K562 (cell line): ENCODE results near the gene WIPF1. TPM values are rescaled to one million over a fixed set of nuclear protein-coding genes. Genes with fewer than 3 reads are reported as not detected.

Experiments used
- ATAC-seq: fragments of 200-7000 bp; cut with Tn5 transposase; 3 replicates; pipeline ENCODE4 v1.9.1; 2020; ENCODE audit warnings: moderate library complexity
- BruUV-seq: library from RNA; stranded (reverse); fragments of 400-500 nt; replicated peaks from 2 replicates; lab custom pipeline; 2021; lab: Mats Ljungman, UMichigan
- CTCF ChIA-PET: fragments of 300-600 bp; formaldehyde crosslinking; extraction: SDS; loops from one replicate; lab custom pipeline; 2021; ENCODE audit warnings: low intra/inter-chr PET ratio; lab: Yijun Ruan, JAX
- POLR2A ChIA-PET: fragments of 300-600, 350-650 bp; sonication (Branson Sonifier 250); formaldehyde crosslinking; extraction: SDS; loops from one replicate; lab custom pipeline; 2021; ENCODE audit warnings: antibody characterized with exemption, inconsistent platforms; lab: Yijun Ruan, JAX
- DNase-seq, 4 experiments: peaks; one replicate each; pipeline versions ENCODE4 v3.0.0 to v3.0.0-alpha.2; 2011 to 2018; ENCODE audit warnings: low spot score in 3 of 4, mixed read lengths in 3 of 4; ENCODE audit errors: extremely low read depth in 1 of 4
- FAIRE-seq: peaks from 2 replicates; lab custom pipeline; 2011; peaks lifted over from hg19 to GRCh38; lab: Jason Lieb, UNC
- H2AFZ ChIP-seq: 2 replicates; pipeline ENCODE4 v1.6.0; 2011; ENCODE audit warnings: low read depth, low read length, control low read depth, inconsistent platforms
- H3K27ac ChIP-seq: fragments of 200-600 bp; 3 replicates; pipeline ENCODE4 v1.8.0; 2011; ENCODE audit warnings: low read depth, mild to moderate bottlenecking, control low read depth, inconsistent platforms, low read length, moderate library complexity, mixed read lengths; ENCODE audit errors: extremely low read depth
- H3K27me3 ChIP-seq, 2 experiments: fragments of 300-600 bp in 1 of 2; 2 replicates in 1 of 2; 3 replicates in 1 of 2; pipeline versions ENCODE4 v1.6.0 to v1.8.0; 2011; ENCODE audit warnings: inconsistent platforms in 2 of 2, low read length in 2 of 2, mild to moderate bottlenecking in 1 of 2, mixed read lengths in 1 of 2, moderate library complexity in 1 of 2; ENCODE audit not compliant: control insufficient read depth in 2 of 2, insufficient read depth in 2 of 2
- H3K36me3 ChIP-seq: fragments of 300-600 bp; 3 replicates; pipeline ENCODE4 v1.8.0; 2011; ENCODE audit warnings: mild to moderate bottlenecking, low read length, inconsistent platforms; ENCODE audit not compliant: control insufficient read depth, insufficient read depth
- H3K4me1 ChIP-seq, 2 experiments: fragments of 200-600 bp in 1 of 2; replicated peaks in 1 of 2; 2 replicates in 1 of 2; 3 replicates in 1 of 2; pipeline versions ENCODE4 v1.5.1 to v1.8.0; 2011; ENCODE audit warnings: inconsistent platforms in 2 of 2, low read length in 2 of 2, mild to moderate bottlenecking in 1 of 2, mixed read lengths in 1 of 2, moderate library complexity in 1 of 2; ENCODE audit not compliant: control insufficient read depth in 2 of 2, insufficient read depth in 2 of 2
- H3K4me2 ChIP-seq: 2 replicates; pipeline ENCODE4 v1.6.1; 2011; ENCODE audit warnings: low read length, control low read depth, inconsistent platforms, mixed read lengths; ENCODE audit not compliant: insufficient read depth
- H3K4me3 ChIP-seq: fragments of 200-600 bp; sonication (generic), shearing (Covaris generic); 2 replicates; pipeline ENCODE4 v1.5.1; 2016; ENCODE audit warnings: control low read depth, inconsistent platforms
- H3K79me2 ChIP-seq: fragments of 200-600 bp; 3 replicates; pipeline ENCODE4 v1.8.0; 2011; ENCODE audit warnings: low read length, inconsistent platforms; ENCODE audit not compliant: control insufficient read depth, insufficient read depth
- H3K9ac ChIP-seq, 2 experiments: 2 replicates each; pipeline versions ENCODE4 v1.6.0 to v1.6.1; 2011; ENCODE audit warnings: low read depth in 2 of 2, low read length in 2 of 2, control low read depth in 1 of 2, inconsistent platforms in 1 of 2, mild to moderate bottlenecking in 1 of 2, mixed read lengths in 1 of 2; ENCODE audit not compliant: insufficient read depth in 1 of 2
- H3K9me1 ChIP-seq: one replicate; pipeline ENCODE4 v1.6.0; 2011; ENCODE audit warnings: inconsistent platforms, mild to moderate bottlenecking, low read length, moderate library complexity; ENCODE audit not compliant: control insufficient read depth, insufficient read depth
- H3K9me3 ChIP-seq: replicated peaks from 2 replicates; pipeline ENCODE4 v1.5.1; 2011; ENCODE audit warnings: low read depth, low read length, inconsistent platforms; ENCODE audit not compliant: control insufficient read depth, insufficient read depth
- H4K20me1 ChIP-seq: replicated peaks from 2 replicates; pipeline ENCODE4 v1.6.1; 2011; ENCODE audit warnings: low read length, inconsistent platforms, mixed read lengths; ENCODE audit not compliant: control insufficient read depth, insufficient read depth
- CBX5 ChIP-seq: IDR thresholded peaks from 2 replicates; pipeline ENCODE4 v1.6.1; 2014; ENCODE audit warnings: low read depth, borderline replicate concordance
- CHD2 ChIP-seq: IDR thresholded peaks from 2 replicates; pipeline ENCODE4 v1.6.1; 2011; ENCODE audit warnings: low read depth, low read length
- FOSL1 ChIP-seq: fragments of 200-800 bp; sonication (Bioruptor generic); conservative IDR thresholded peaks from 2 replicates; pipeline ENCODE4 v1.6.1; 2016; ENCODE audit warnings: missing genetic modification characterization, missing compliant biosample characterization
- FOXA1 ChIP-seq: fragments of 450-650 bp; IDR thresholded peaks from 2 replicates; pipeline ENCODE4 v1.6.1; 2016; ENCODE audit warnings: mild to moderate bottlenecking, borderline replicate concordance
- FUS ChIP-seq: fragments of 200-400 bp; formaldehyde crosslinking; optimal IDR thresholded peaks from 2 replicates; pipeline ENCODE3; 2017; ENCODE audit warnings: low read depth, low read length
- MAFG ChIP-seq: fragments of 450-650 bp; conservative IDR thresholded peaks from 2 replicates; pipeline ENCODE4 v1.6.1; 2016; ENCODE audit warnings: missing genetic modification characterization, missing compliant biosample characterization
- MAFK ChIP-seq: IDR thresholded peaks from 2 replicates; pipeline ENCODE4 v1.6.1; 2011; ENCODE audit warnings: low read length, improper control_type of control experiment
- NFE2L1 ChIP-seq: fragments of 450-650 bp; IDR thresholded peaks from 2 replicates; pipeline ENCODE4 v1.6.1; 2016; ENCODE audit warnings: missing genetic modification characterization, low read depth, mild to moderate bottlenecking, missing compliant biosample characterization, moderate library complexity, borderline replicate concordance
- NR2C1 ChIP-seq, 2 experiments: fragments of 450-650 bp; IDR thresholded peaks; 2 replicates each; pipeline ENCODE4 v1.6.1; 2017; ENCODE audit warnings: mild to moderate bottlenecking in 2 of 2, antibody characterized with exemption in 1 of 2, inconsistent platforms in 1 of 2, missing compliant biosample characterization in 1 of 2, missing genetic modification characterization in 1 of 2
- NR2C2 ChIP-seq, 2 experiments: fragments of 200-800 bp in 1 of 2; sonication (Bioruptor generic) in 1 of 2; sonication (generic) in 1 of 2; formaldehyde crosslinking in 1 of 2; IDR thresholded peaks; 2 replicates each; pipeline versions ENCODE4 v1.6.1 to v1.8.0; 2016 to 2022; ENCODE audit warnings: mild to moderate bottlenecking in 1 of 2, missing compliant biosample characterization in 1 of 2, missing genetic modification characterization in 1 of 2, missing genetic modification reagents in 1 of 2
- RBFOX2 ChIP-seq: fragments of 200-400 bp; formaldehyde crosslinking; IDR thresholded peaks from 2 replicates; pipeline ENCODE4 v1.6.1; 2017; ENCODE audit warnings: low read depth, mild to moderate bottlenecking, low read length, moderate library complexity
- ZNF431 ChIP-seq: sonication (generic); formaldehyde crosslinking; IDR thresholded peaks from 2 replicates; pipeline ENCODE4 v1.8.0; 2022; ENCODE audit warnings: mild to moderate bottlenecking, missing genetic modification reagents
- ZNF717 ChIP-seq: fragments of 250-450 bp; sonication (Bioruptor Pico); IDR thresholded peaks from 2 replicates; pipeline ENCODE4 v1.5.0; 2021
- WGBS: fragments of 100-300 bp; shearing (Covaris generic); methylation state at CpG from one replicate; pipeline ENCODE4 v1.1.6; 2016; ENCODE audit warnings: low coverage, mixed read lengths; ENCODE audit not compliant: insufficient coverage; ENCODE audit errors: missing lambda C conversion rate; 5-methylcytosine and 5-hydroxymethylcytosine counted together
- in situ Hi-C: fragments of 300-500 bp; cut with MboI; formaldehyde crosslinking; loops from 4 replicates; pipeline ENCODE4 v1.15.0; 2018; ENCODE audit warnings: inconsistent platforms, mixed read lengths
- intact Hi-C: fragments of 100-400 bp; cut with micrococcal nuclease; formaldehyde crosslinking; loops from 2 replicates; pipeline ENCODE4 v1.14.2; 2022
- polyA plus RNA-seq, 8 experiments: library from polyadenylated mRNA; depleted of rRNA in 4 of 8; stranded (reverse) in 5 of 8; unstranded in 3 of 8; fragments of >200 nt; fragmentation: Nextera tagmentation in 2 of 8; fragmentation: Illumina TruSeq in 1 of 8; extraction: Ambion mirVana in 2 of 8; extraction: Trizol in 1 of 8; gene quantifications; 2 replicates each; pipeline versions ENCODE4 v1.2.1 to v1.2.3, GENCODE V29; 2011 to 2014; ENCODE audit warnings: inconsistent platforms in 1 of 8, missing spikeins in 1 of 8
- total RNA-seq, 7 experiments: library from RNA; depleted of rRNA in 6 of 7; stranded (reverse); fragments of >200 nt in 6 of 7; fragmentation: Illumina TruSeq in 2 of 7; extraction: Trizol in 2 of 7; gene quantifications; 2 replicates each; pipeline versions ENCODE4 v1.2.1 to v1.2.3, GENCODE V29; 2011 to 2021; ENCODE audit warnings: low replicate concordance in 1 of 7
- TF ChIP-seq, protein P1 (sequence below): sonication (generic); formaldehyde crosslinking; IDR thresholded peaks from 2 replicates; pipeline ENCODE4 v1.8.0; 2022; ENCODE audit warnings: mild to moderate bottlenecking, missing genetic modification reagents

The WIPF1 gene
- total and polyA plus RNA-seq, 9 of the 15 experiments (the other 6 are each of a cell fraction or from before 2014, with no cell fraction given), result 0.54 to 4.9 (median 2.4) TPM

DNA sequence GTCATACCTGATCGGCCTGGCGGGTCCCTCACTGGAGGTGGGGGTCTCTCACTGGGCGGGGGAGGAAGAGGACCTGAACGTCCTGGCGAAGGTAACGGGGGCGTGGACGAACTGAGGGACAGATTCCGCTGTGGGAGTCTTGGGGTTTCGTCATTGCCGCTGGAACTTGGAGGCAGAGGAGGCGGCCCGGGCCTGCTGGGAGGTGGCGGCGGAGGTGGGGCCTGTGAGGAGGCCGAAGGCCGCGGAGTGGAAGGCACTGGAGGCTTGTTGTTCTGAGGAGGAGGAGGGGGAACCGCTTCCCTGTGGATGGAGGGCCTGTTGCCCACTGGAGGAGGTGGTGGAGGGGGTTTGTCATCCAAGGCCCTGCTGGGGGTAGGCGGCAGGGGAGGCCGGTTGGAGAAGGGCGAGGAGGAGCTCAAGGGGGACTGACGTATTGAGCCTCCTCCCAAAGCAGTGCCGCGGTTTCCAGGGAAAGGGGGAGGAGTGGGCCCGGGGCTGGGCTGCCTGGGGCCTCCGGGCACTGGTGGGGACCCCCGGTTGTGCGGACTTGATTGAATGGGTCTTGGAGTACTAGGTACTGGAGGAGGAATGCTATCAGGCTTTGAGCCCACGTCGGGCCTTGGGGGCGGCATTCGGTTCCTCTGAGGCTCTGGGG lies 25.8 kb downstream of the WIPF1 start:
- Histone ChIP-seq H3K4me1 (peaks cover 0 to 6% of the 10 kb centered on the region in 2 experiments; a peak in 1 of 5 replicates), H4K20me1 (no peaks in the 10 kb centered on the region), H3K4me3 (no peak overlapping the region), H3K9me1 (no peaks in the 10 kb centered on the region), H3K27me3 (no peaks in the 10 kb centered on the region), H3K9me3 (no peaks in the 10 kb centered on the region), H3K79me2 (no peaks in the 10 kb centered on the region), H3K27ac (no peak overlapping the region), H3K4me2 (no peak overlapping the region)
- 56% methylated on average over 25 of the region's 33 CpGs for WGBS
- ATAC-seq, result no peak
- no peak for DNase-seq
- intact Hi-C loops, result no loop called here
- no TSS peak for BruUV-seq
- POLR2A ChIA-PET, result interaction anchor here (1.0 kb wide), 1 partner anchor 10 kb away, joined by 4 read pairs; no protein-coding TSS in a partner anchor
- TF ChIP-seq FUS, result no peak
- no peak for TF ChIP-seq ZNF717
- TF ChIP-seq, all 486 proteins: peak for 0
- H3K36me3 ChIP-seq, result no peaks in the 10 kb centered on the region
- no peak overlapping the region for H2AFZ ChIP-seq
- no peak for FAIRE-seq
- in situ Hi-C loops, result no loop called here
- CTCF ChIA-PET, result no interaction called here
- no peak overlapping the region for H3K9ac ChIP-seq

DNA sequence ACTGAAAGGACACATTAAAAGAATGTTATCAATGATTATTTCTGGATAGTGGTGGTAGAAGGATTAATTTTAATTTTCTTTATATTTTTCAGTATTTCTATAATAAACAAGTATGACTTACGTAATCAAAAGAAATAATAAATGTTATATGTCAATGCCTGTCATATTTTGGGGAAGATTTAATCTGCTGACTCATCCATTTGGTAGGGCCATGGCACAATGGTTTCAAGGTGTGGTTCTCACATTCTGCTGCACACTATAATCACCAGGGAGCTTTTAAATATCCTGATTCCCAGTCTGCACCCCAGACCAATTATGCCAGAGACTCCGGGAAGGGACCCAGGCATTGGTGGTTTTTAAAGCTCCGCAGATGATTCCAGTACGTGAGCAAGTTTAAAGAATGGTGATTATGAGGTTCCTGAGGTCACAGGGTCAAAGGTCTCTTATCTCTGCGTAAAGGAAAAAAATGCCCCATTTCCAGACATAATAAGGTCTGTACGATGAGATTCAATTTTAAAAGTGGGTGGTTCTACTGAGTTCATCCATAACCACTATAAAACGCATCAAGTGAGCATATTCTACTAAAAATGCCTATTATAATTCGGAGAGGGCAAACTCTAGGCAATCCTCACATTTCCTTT lies 27.2 kb downstream of the WIPF1 start:
- ChIA-PET POLR2A (no interaction called here), CTCF (no interaction called here)
- 25% methylated on average over 8 of the region's 8 CpGs for WGBS
- Histone ChIP-seq H3K9me1 (no peaks in the 10 kb centered on the region), H3K27me3 (no peaks in the 10 kb centered on the region), H2AFZ (no peak overlapping the region), H4K20me1 (no peaks in the 10 kb centered on the region), H3K9me3 (no peaks in the 10 kb centered on the region), H3K79me2 (no peaks in the 10 kb centered on the region), H3K9ac (no peak overlapping the region), H3K4me2 (no peak overlapping the region), H3K4me3 (no peak overlapping the region), H3K27ac (no peak overlapping the region), H3K36me3 (no peaks in the 10 kb centered on the region), H3K4me1 (peaks cover 0 to 6% of the 10 kb centered on the region in 2 experiments; a peak in 1 of 5 replicates)
- intact Hi-C loops, result no loop called here
- FAIRE-seq (peak; percentile 19), DNase-seq (no peak), ATAC-seq (no peak)
- no TSS peak for BruUV-seq
- in situ Hi-C loops, result no loop called here
- TF ChIP-seq NFE2L1 (tag) (peak; percentile 70; the same call in 1 of the 2 replicates), FOSL1 (peak; percentile 30; the same call in 1 of the 2 replicates), NR2C1 (IDR thresholded peaks at IDR 0.05) (peak; percentile 67), NR2C1 (tag; IDR thresholded peaks at IDR 0.05) (peak; percentile 91), MAFK (peak; percentile 95), FOXA1 (no peak), CBX5 (no peak), ZNF431 (CRISPR knock-in tag) (no peak), RBFOX2 (no peak), NR2C2 (CRISPR knock-in tag; IDR thresholded peaks at IDR 0.05) (no peak), NR2C2 (tag; IDR thresholded peaks at IDR 0.05) (peak; percentile 86), MAFG (tag) (peak; percentile 96), CHD2 (no peak)
- TF ChIP-seq, protein P1, sequence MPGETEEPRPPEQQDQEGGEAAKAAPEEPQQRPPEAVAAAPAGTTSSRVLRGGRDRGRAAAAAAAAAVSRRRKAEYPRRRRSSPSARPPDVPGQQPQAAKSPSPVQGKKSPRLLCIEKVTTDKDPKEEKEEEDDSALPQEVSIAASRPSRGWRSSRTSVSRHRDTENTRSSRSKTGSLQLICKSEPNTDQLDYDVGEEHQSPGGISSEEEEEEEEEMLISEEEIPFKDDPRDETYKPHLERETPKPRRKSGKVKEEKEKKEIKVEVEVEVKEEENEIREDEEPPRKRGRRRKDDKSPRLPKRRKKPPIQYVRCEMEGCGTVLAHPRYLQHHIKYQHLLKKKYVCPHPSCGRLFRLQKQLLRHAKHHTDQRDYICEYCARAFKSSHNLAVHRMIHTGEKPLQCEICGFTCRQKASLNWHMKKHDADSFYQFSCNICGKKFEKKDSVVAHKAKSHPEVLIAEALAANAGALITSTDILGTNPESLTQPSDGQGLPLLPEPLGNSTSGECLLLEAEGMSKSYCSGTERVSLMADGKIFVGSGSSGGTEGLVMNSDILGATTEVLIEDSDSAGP (CRISPR knock-in tag), result no peak
